Fibroblast of the aortic adventitia (primary cell): Measurements from ENCODE around the gene RCAN2. TPM values are rescaled to one million over a fixed set of nuclear protein-coding genes. Genes with fewer than 3 reads are reported as not detected.
A peak's percentile ranks its signal among the peaks of the same experiment; 100 is the strongest.

Source experiments
- DNase-seq: peaks from one replicate; pipeline ENCODE4 v3.0.0-alpha.2; 2010; ENCODE audit warnings: low read depth
- H3K4me3 ChIP-seq: 2 replicates; pipeline ENCODE4 v1.5.1; 2011; ENCODE audit warnings: low read depth, mild to moderate bottlenecking, control low read depth, low read length, moderate library complexity
- total RNA-seq: library from RNA; depleted of rRNA; stranded (reverse); fragments of >200 nt; gene quantifications from 2 replicates; pipeline ENCODE4 v1.2.3, GENCODE V29; 2012; ENCODE audit warnings: low replicate concordance
- TF ChIP-seq, protein P1 (sequence below): IDR thresholded peaks from 2 replicates; pipeline ENCODE4 v1.5.1; 2011; ENCODE audit warnings: mild to moderate bottlenecking, low read length, control low read depth, inconsistent platforms; ENCODE audit not compliant: insufficient read depth

RCAN2 gene
- total RNA-seq, 1 donor = 8.0 TPM

DNA sequence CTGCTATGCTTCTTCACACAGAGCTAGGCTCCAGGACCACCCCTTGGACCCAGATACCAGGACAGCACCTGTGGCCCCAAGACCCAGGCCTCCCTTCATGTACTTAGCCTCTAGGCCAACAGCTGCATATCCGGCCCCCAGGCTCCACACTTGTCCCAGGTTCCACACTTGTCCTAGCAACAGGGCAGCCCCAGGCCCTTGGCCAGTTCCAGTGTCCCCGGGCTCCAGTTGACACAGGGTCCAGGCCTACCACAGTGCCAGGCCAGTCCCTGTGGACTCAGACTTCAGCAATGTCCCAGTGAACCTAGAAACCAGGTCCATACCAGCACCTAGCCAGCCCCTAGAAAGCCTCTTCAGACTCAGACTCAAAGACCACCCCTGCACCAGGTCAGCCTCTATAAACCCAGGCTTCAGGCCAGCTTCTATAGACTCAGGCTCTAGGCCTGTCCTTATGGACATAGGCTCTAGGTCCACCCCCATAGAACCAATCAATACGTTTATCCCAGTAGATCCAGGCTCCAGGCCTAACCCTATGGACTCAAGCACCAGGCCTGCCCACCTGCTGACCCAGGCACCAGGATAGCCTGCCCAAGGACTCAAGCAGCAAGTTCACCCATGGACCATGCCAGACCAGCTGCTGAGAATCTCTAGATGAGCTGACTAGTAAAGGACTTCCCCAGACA, 46.3 kb downstream of the RCAN2 start:
- TF ChIP-seq, protein P1, sequence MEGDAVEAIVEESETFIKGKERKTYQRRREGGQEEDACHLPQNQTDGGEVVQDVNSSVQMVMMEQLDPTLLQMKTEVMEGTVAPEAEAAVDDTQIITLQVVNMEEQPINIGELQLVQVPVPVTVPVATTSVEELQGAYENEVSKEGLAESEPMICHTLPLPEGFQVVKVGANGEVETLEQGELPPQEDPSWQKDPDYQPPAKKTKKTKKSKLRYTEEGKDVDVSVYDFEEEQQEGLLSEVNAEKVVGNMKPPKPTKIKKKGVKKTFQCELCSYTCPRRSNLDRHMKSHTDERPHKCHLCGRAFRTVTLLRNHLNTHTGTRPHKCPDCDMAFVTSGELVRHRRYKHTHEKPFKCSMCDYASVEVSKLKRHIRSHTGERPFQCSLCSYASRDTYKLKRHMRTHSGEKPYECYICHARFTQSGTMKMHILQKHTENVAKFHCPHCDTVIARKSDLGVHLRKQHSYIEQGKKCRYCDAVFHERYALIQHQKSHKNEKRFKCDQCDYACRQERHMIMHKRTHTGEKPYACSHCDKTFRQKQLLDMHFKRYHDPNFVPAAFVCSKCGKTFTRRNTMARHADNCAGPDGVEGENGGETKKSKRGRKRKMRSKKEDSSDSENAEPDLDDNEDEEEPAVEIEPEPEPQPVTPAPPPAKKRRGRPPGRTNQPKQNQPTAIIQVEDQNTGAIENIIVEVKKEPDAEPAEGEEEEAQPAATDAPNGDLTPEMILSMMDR = no peak
- no peak for DNase-seq
- H3K4me3 ChIP-seq = no peak overlapping the region

DNA sequence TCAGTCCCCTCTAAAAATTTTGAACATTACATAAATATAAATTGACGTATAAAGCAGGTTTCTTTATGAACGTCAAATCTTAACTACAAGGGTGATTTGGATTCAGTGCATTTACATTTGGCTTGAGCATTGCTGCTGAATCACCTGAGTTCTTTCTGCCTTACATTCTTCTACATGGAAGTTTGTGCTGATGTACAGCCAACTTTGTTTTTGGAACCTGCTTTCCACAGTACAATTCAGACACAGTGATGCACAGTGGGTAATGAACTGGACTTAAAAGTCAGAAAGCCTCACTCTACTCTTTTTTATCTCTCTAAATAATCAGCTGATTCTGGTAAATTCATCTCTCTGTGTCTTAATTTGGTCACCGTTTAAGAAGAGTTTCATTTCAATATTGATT, 47.6 kb downstream of the RCAN2 start:
- DNase-seq = no peak
- no peak overlapping the region for H3K4me3 ChIP-seq
- TF ChIP-seq, protein P1 = no peak

DNA sequence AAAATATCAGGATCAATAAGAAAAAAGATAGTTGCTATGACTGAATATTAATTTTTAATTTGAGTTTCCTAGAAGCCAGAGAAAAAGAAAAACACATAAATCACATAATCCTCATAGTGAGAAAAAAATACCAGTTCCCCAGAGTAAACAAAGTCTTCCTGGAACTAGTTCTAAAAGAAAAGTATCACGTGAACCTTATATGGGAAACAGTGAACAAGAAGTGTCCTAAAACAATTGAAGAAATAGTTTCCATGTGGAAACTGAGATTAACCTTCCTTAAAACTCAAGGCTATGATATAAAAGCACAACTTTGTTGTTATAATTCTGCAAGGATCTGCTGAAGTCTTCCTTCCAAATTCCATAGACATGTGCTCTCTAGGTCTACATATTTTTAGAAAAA, 50.6 kb downstream of the RCAN2 start:
- H3K4me3 ChIP-seq = no peak overlapping the region
- no peak for DNase-seq
- TF ChIP-seq, protein P1 = no peak

DNA sequence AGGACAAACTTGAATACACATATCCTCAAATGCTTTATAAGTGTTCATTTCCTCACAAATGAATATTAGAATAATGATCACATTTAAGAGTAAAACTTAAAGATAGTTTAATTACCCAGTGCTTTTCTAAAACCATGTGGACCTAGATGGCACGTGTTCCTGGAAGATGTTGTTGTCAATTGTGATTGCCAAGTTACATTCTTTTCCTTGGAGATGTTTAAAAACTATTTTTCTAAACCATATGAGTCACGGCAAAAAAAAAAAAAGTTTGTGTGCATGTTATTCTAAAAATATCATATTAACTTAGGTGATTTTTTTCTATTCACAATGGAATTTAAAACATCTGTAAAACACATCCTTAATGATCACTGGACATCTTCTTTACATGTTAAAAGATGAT, 51.1 kb downstream of the RCAN2 start:
- TF ChIP-seq, protein P1 = no peak
- H3K4me3 ChIP-seq = no peak overlapping the region
- peak; percentile 67 for DNase-seq

DNA sequence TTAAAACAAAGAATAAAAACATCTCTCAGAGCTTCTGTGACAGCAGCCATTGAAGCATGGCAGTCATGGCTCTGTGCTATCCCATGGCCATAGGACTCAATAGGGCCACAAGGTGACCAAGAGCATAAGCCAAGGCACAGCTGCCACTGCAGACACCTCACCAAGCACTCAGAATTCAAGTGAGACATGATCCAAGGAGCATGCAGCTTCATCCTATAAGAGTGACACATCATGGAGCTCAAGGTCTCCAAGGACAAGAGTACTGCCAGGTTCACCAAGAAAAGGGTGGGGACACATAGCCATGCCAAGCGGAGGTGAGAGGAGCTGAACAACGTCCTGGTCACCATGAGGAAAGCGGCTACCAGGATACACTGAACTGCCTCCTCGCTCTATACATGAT, 53.0 kb downstream of the RCAN2 start:
- no peak for DNase-seq
- TF ChIP-seq, protein P1 = no peak

DNA sequence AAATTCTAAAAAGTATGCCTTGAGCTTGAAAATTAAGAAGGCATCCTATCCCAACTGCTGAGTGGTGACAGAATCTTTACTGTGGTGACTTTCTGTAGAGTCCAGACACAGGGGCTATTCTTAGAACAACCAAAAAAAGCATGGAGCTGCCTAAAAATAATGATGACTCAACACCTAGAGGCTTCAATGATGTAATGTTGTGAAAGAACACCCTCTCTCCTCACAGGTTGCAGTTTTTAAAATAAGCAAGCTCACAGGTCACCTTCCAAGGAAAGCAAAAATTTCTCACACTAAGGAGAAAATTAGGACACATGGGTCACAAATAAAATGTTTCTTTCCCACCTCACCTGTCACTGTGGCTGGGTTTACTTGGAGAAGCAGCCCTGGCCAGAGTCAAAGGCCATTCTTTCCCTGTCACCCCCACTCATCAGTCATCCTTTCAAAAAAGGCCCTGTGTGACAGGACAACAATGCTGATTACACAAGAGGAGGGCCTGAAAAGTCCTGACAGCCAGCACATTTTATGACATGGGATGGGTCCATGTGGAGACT, 53.5 kb downstream of the RCAN2 start:
- TF ChIP-seq, protein P1 = no peak
- H3K4me3 ChIP-seq = no peak overlapping the region
- DNase-seq = peak; percentile 74

More for the DNA sequence above, 53.0 kb downstream of the RCAN2 start:
- H3K4me3 ChIP-seq = no peak overlapping the region
